ENCODE results near the gene P2RX1.
A peak's percentile ranks its signal among the peaks of the same experiment; 100 is the strongest.

Gene P2RX1

GRCh38 chr17:3915995-3916696 lies at the start of gene P2RX1:
P2RX1 (minus strand) TSS chr17:3916465; CDS start chr17:3916225, 240 bp downstream.
- no peak for DNase-seq

GRCh38 chr17:3965118-3965800 lies 49.0 kb upstream of the P2RX1 start:
- no peak for DNase-seq

GRCh38 chr17:3964203-3965117 lies 48.2 kb upstream of the P2RX1 start, which contains the start of gene ATP2A3:
ATP2A3 (minus strand) TSS chr17:3964437; CDS start chr17:3964291, 146 bp downstream.
- no peak for DNase-seq

- no peak for DNase-seq
Measured at GRCh38 chr17:3963237-3964201, 47.3 kb upstream of the P2RX1 start.

- DNase-seq = no peak
Measured at GRCh38 chr17:3962965-3963236, 46.6 kb upstream of the P2RX1 start.

GRCh38 chr17:3962217-3962964 lies 46.1 kb upstream of the P2RX1 start:
- no peak for DNase-seq

- DNase-seq = no peak
Measured at GRCh38 chr17:3961564-3962047, 45.3 kb upstream of the P2RX1 start.

- peak; percentile 54 for DNase-seq
Measured at GRCh38 chr17:3960764-3961163, 44.5 kb upstream of the P2RX1 start.

- DNase-seq = no peak
Measured at GRCh38 chr17:3959921-3960601, 43.8 kb upstream of the P2RX1 start.

- peak; percentile 86 for DNase-seq
Measured at GRCh38 chr17:3959295-3959899, 43.1 kb upstream of the P2RX1 start.

GRCh38 chr17:3957735-3958599 lies 41.7 kb upstream of the P2RX1 start:
- DNase-seq = no peak

- no peak for DNase-seq
Measured at GRCh38 chr17:3956983-3957382, 40.7 kb upstream of the P2RX1 start.

- no peak for DNase-seq
Measured at GRCh38 chr17:3956327-3956957, 40.2 kb upstream of the P2RX1 start.

- no peak for DNase-seq
Measured at GRCh38 chr17:3955673-3955988, 39.4 kb upstream of the P2RX1 start.

GRCh38 chr17:3954976-3955672 lies 38.9 kb upstream of the P2RX1 start:
- no peak for DNase-seq

GRCh38 chr17:3954086-3954485 lies 37.8 kb upstream of the P2RX1 start:
- no peak for DNase-seq

GRCh38 chr17:3953542-3953941 lies 37.3 kb upstream of the P2RX1 start:
- DNase-seq = no peak

GRCh38 chr17:3952186-3952585 lies 35.9 kb upstream of the P2RX1 start:
- DNase-seq = no peak

Data from NCI-H2029 (cell line).